Caco-2 (cell line): ENCODE data around the gene TRIM16. TPM values are rescaled to one million over a fixed set of nuclear protein-coding genes. Genes with fewer than 3 reads are reported as not detected.
"Not testable (repeated sequence)": the region's sequence is repeated elsewhere in the genome, so short reads cannot be mapped to it uniquely, and the experiment has no call there.

ENCODE experiments used
- Bru-seq: library from RNA; stranded (reverse); fragments of 400-500 nt; gene quantifications from one replicate; lab custom pipeline; 2021; lab: Mats Ljungman, UMichigan
- BruChase-seq, 2 experiments: library from RNA; stranded (reverse); fragments of 400-500 nt; gene quantifications; one replicate each; lab custom pipeline; 2021; lab: Mats Ljungman, UMichigan
- BruUV-seq: library from RNA; stranded (reverse); fragments of 400-500 nt; replicated peaks from 2 replicates; lab custom pipeline; 2021; lab: Mats Ljungman, UMichigan
- CTCF ChIA-PET: fragments of 300-600 bp; sonication (Branson Sonifier 250); formaldehyde crosslinking; loops from one replicate; lab custom pipeline; 2022; ENCODE audit warnings: antibody characterized with exemption; lab: Charles Lee
- POLR2A ChIA-PET: fragments of 300-600 bp; sonication (Branson Sonifier 250); formaldehyde crosslinking; loops from one replicate; lab custom pipeline; 2022; ENCODE audit warnings: antibody characterized with exemption; lab: Charles Lee
- DNase-seq, 2 experiments: peaks; one replicate each; pipeline versions ENCODE4 v3.0.0 to v3.0.0-alpha.2; 2020 to 2022
- H3K27me3 ChIP-seq: replicated peaks from 2 replicates; pipeline ENCODE4 v1.6.0; 2011; ENCODE audit warnings: low read length; ENCODE audit not compliant: control insufficient read depth, insufficient read depth
- H3K36me3 ChIP-seq: 2 replicates; pipeline ENCODE4 v1.5.1; 2011; ENCODE audit warnings: low read length; ENCODE audit not compliant: control insufficient read depth, insufficient read depth
- H3K4me1 ChIP-seq: fragments of 250-450 bp; sonication (Bioruptor Pico); 2 replicates; pipeline ENCODE4 v1.5.1; 2020; ENCODE audit warnings: mild to moderate bottlenecking
- H3K4me3 ChIP-seq: 2 replicates; pipeline ENCODE4 v1.5.1; 2011; ENCODE audit warnings: low read depth, mild to moderate bottlenecking, control low read depth, low read length
- H3K9me3 ChIP-seq: fragments of 250-450 bp; sonication (Bioruptor Pico); 2 replicates; pipeline ENCODE4 v1.5.1; 2020; ENCODE audit warnings: mild to moderate bottlenecking, moderate library complexity
- H3K27ac Mint-ChIP-seq: one replicate; pipeline ENCODE4 v1.8.0; 2022; ENCODE audit warnings: mixed read lengths; ENCODE audit not compliant: unreplicated experiment
- H3K27me3 Mint-ChIP-seq: one replicate; pipeline ENCODE4 v1.8.0; 2022; ENCODE audit warnings: mixed read lengths; ENCODE audit not compliant: insufficient read depth, unreplicated experiment
- H3K36me3 Mint-ChIP-seq: one replicate; pipeline ENCODE4 v1.8.0; 2022; ENCODE audit warnings: mild to moderate bottlenecking, mixed read lengths; ENCODE audit not compliant: insufficient read depth, unreplicated experiment
- H3K4me1 Mint-ChIP-seq: one replicate; pipeline ENCODE4 v1.8.0; 2022; ENCODE audit warnings: low read depth, mixed read lengths; ENCODE audit not compliant: unreplicated experiment
- H3K4me3 Mint-ChIP-seq: one replicate; pipeline ENCODE4 v1.8.0; 2022; ENCODE audit warnings: mild to moderate bottlenecking, moderate library complexity, mixed read lengths; ENCODE audit not compliant: unreplicated experiment
- H3K9me3 Mint-ChIP-seq: one replicate; pipeline ENCODE4 v1.8.0; 2022; ENCODE audit warnings: mixed read lengths; ENCODE audit not compliant: unreplicated experiment
- intact Hi-C: fragments of 100-400 bp; cut with micrococcal nuclease; formaldehyde crosslinking; loops from one replicate; pipeline ENCODE4 v1.10.0; 2022; ENCODE audit not compliant: unreplicated experiment
- long read RNA-seq: library from polyadenylated mRNA; stranded (forward); transcript quantifications from one replicate; pipeline ENCODE4 v2.0.0, GENCODE V29; 2022
- total RNA-seq: library from RNA; stranded (reverse); gene quantifications from 2 replicates; pipeline ENCODE4 v1.2.3, GENCODE V29; 2022

TRIM16 gene
- 12.4 and 16.2 TPM in 2 replicates for total RNA-seq
- percentile 61 among the genes with signal in this experiment for Bru-seq, nascent RNA
- percentile 68 among the genes with signal in this experiment for BruChase-seq, experiment 1, labeled RNA remaining after a 2-hour chase
- BruChase-seq, experiment 2, labeled RNA remaining after a 6-hour chase = percentile 70 among the genes with signal in this experiment
- long read RNA-seq, partial matches to known transcripts = 22 of 25 reads
- long read RNA-seq, other reads (novel, unspliced or antisense) = 3 of 25 reads

DNA sequence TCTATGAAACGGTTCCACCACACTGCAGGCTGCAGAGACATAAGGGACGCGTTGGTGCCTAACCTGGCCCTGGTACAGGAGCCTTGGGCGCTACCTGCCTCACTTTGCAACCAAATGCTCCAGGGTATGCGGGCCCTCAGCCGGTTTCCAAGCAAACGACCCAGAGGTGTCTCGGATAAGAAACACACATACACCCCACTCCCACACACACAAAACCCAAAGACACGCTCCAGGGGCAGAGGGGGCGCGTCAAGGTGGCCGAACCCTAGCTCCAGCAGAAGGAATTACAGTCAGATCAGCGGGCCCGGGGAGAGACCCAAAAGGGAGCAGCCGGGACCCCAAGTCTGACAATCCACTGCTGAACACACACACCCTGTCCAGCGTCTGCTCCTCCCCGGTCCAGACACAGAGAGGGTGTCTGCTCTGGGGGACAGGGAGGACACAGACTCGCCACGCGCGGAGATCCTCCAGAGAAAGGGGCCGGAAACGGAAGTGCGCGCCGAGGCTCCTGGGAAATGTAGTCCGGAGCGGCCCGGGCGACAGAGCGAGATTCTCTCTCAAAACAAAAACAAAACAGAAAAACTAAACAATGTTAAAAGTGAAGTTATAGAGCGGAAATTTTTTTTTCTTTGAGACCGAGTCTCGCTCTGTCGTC, at the start of gene TRIM16:
Gene TRIM16 (minus strand): TSS at position 488 of the 655 bp plus-strand sequence. CDS start 32,702 bp downstream, outside the sequence.
- H3K36me3 ChIP-seq, H3K9me3 ChIP-seq, CTCF ChIA-PET, H3K4me1 Mint-ChIP-seq, intact Hi-C loops, H3K36me3 Mint-ChIP-seq, H3K27me3 Mint-ChIP-seq, POLR2A ChIA-PET, H3K27me3 ChIP-seq, H3K9me3 Mint-ChIP-seq, H3K4me1 ChIP-seq: not testable (repeated sequence)
- DNase-seq = peak; percentile 35 to 36
- H3K4me3 Mint-ChIP-seq = peak within 1 kb of the TSS; percentile 91
- peak within 1 kb of the TSS; percentile 31 for H3K4me3 ChIP-seq
- peak within 1 kb of the TSS; percentile 82 for H3K27ac Mint-ChIP-seq
- BruUV-seq = TSS peak; percentile 57

DNA sequence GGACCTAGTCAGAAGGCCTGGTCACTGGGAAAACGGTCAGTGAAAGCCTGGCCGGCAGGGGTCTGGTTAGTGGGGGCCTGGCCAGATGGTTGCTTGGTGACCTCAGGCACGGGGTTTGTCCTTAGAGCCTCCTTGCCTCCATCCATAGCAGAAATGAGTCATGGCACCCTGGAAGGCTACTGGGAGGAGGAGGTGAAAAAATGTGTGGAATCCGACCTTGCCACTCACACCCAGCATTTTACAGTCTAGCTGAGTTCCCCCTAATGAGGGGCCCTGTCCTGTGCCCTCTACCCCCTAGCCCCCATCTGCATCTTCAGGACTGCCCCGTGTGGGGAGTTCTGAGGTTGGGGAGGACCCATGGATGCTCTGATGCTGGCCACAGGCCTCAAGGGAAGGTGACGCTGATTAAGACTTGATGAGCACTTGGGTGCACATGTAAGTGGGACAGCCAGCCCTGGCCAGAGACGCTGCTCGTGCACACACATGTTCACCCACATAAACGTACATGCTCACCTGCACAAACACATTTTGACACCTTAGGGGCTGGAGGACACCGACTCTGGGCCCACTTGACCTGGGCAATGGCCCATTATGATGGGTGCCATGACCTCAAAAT, 49.2 kb upstream of the TRIM16 start:
- CTCF ChIA-PET, BruUV-seq, H3K27me3 Mint-ChIP-seq, intact Hi-C loops, H3K36me3 ChIP-seq, H3K36me3 Mint-ChIP-seq, H3K27me3 ChIP-seq, H3K4me1 Mint-ChIP-seq, H3K4me3 ChIP-seq, H3K27ac Mint-ChIP-seq, H3K9me3 Mint-ChIP-seq, H3K4me1 ChIP-seq, H3K4me3 Mint-ChIP-seq, H3K9me3 ChIP-seq, POLR2A ChIA-PET, DNase-seq: not testable (repeated sequence)

DNA sequence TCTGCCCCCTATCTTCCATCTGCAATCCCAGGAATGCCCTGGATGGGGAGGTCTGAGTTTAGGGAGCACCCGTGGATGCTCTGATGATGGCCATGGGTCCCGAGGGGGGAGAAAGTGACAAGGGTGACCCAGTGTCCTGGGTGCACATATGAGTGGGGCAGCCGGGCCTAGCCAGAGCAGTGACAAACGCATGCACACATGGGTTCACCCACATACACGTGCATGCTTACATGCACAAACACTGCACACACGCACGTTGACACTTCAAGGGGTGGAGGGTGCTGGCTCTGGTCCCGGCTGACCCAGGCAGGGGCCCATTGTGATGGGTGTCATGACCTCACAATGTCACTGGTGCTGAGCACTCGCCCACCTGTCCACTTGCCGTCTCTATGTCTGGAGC, 47.8 kb upstream of the TRIM16 start, which contains the start of gene TBC1D26:
Gene TBC1D26 (plus strand): TSS at position 384 of the 400 bp plus-strand sequence. CDS start 3,066 bp downstream, outside the sequence.
- BruUV-seq, POLR2A ChIA-PET, H3K27me3 ChIP-seq, CTCF ChIA-PET, H3K9me3 ChIP-seq, H3K4me1 Mint-ChIP-seq, H3K36me3 Mint-ChIP-seq, H3K4me3 ChIP-seq, intact Hi-C loops, DNase-seq, H3K27ac Mint-ChIP-seq, H3K27me3 Mint-ChIP-seq, H3K4me1 ChIP-seq, H3K9me3 Mint-ChIP-seq, H3K36me3 ChIP-seq, H3K4me3 Mint-ChIP-seq: not testable (repeated sequence)

DNA sequence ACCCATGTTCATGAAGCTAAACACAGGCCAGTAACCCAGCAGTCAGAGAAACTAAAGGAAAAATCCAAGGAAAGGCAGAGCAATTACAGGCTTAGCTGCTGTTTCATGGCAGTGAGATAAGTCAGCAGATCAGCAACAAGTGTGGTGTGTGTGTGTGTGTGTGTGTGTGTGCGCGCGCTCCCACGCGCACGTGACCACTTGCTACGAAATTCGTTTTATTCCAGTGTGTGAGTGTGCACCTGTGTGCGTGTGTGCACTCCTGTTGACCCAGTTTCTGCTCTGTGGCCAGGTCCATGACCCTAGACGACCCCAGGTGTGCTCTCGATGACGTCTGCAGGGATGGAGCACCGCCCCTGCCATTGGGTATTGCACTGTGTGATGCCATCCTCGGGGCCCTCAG, 46.4 kb upstream of the TRIM16 start:
- H3K27ac Mint-ChIP-seq, DNase-seq, H3K36me3 ChIP-seq, H3K9me3 Mint-ChIP-seq, BruUV-seq, H3K36me3 Mint-ChIP-seq, H3K4me1 Mint-ChIP-seq, H3K4me3 ChIP-seq, H3K4me1 ChIP-seq, POLR2A ChIA-PET, H3K9me3 ChIP-seq, CTCF ChIA-PET, H3K27me3 Mint-ChIP-seq, intact Hi-C loops, H3K4me3 Mint-ChIP-seq, H3K27me3 ChIP-seq: not testable (repeated sequence)

DNA sequence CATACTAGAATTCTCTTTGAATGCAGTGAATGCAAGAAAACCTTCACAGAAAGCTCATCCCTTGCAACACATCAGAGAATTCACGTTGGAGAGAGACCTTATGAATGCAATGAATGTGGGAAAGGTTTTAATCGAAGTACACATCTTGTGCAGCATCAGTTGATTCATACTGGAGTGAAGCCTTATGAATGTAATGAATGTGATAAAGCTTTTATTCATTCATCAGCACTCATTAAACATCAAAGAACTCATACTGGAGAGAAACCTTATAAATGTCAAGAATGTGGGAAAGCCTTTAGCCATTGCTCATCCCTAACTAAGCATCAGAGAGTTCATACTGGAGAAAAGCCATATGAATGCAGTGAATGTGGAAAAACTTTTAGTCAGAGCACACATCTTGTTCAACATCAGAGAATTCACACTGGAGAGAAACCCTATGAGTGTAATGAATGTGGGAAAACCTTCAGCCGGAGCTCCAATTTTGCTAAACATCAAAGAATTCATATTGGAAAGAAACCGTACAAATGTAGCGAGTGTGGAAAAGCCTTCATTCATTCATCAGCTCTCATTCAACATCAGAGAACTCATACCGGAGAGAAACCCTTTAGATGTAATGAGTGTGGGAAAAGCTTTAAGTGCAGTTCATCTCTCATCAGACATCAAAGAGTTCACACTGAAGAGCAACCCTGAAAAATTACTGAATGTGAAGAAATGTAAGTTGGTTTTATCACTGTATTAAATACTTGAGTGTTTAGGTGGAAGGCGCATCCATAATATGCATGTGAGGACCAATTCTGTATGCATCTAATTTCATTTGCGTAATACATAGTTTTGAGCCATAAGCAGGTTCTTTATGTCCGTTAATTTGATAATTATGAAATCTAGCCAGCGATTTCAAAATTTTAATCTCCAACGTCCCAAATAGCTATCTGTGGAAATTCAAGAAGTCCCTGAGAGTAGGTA, 32.8 kb upstream of the TRIM16 start:
- DNase-seq, H3K4me1 ChIP-seq, POLR2A ChIA-PET, CTCF ChIA-PET, H3K27ac Mint-ChIP-seq, H3K27me3 Mint-ChIP-seq, intact Hi-C loops, H3K27me3 ChIP-seq, H3K4me3 ChIP-seq, H3K4me3 Mint-ChIP-seq, H3K4me1 Mint-ChIP-seq, H3K9me3 ChIP-seq, H3K36me3 ChIP-seq, BruUV-seq: not testable (repeated sequence)
- H3K36me3 Mint-ChIP-seq = peaks cover 27% of the 10 kb centered on the region
- H3K9me3 Mint-ChIP-seq = peaks cover 10% of the 10 kb centered on the region

DNA sequence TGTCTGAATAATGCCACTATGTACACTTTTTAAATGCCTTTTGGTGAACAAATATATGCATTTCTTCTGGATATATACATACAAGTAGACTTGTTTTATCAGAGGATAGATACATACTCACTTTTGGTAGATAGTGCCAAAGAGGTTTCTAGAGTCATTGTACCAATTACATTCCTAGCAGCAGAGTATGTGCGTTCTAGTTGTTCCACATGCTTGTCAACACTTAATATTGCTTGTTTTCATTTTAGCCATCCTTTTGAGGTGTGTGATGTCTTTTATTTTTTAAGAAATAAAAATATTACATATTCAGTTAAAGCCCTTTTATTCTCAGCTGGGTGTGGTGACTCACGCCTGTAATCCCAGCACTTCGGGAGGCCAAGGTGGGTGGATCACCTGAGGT, 24.8 kb upstream of the TRIM16 start:
- DNase-seq, H3K27me3 ChIP-seq, H3K4me1 Mint-ChIP-seq, H3K4me3 ChIP-seq, H3K4me3 Mint-ChIP-seq, BruUV-seq, H3K9me3 Mint-ChIP-seq, H3K9me3 ChIP-seq, H3K36me3 ChIP-seq, CTCF ChIA-PET, H3K4me1 ChIP-seq, POLR2A ChIA-PET, H3K27me3 Mint-ChIP-seq, H3K27ac Mint-ChIP-seq, intact Hi-C loops: not testable (repeated sequence)
- peaks cover 54% of the 10 kb centered on the region for H3K36me3 Mint-ChIP-seq
